CD4-positive, alpha-beta T cell treated with Interleukin-6 for 4 hours (primary cell): ENCODE measurements around the gene MBOAT2.
"Not testable (repeated sequence)": the region's sequence is repeated elsewhere in the genome, so short reads cannot be mapped to it uniquely, and the experiment has no call there.

Source experiments
- DNase-seq: peaks from one replicate; pipeline ENCODE4 v3.0.0-alpha.2; 2020; ENCODE audit warnings: mixed read lengths

MBOAT2 gene

GRCh38 chr2:8938384-8938783, 65.1 kb downstream of the MBOAT2 start:
- no peak for DNase-seq

GRCh38 chr2:8935982-8936381, 67.5 kb downstream of the MBOAT2 start:
- no peak for DNase-seq

- no peak for DNase-seq
Observed at GRCh38 chr2:8934338-8934737, 69.1 kb downstream of the MBOAT2 start.

- no peak for DNase-seq
Observed at GRCh38 chr2:8932702-8933101, 70.8 kb downstream of the MBOAT2 start.

GRCh38 chr2:8930185-8930584, 73.3 kb downstream of the MBOAT2 start:
- DNase-seq, result not testable (repeated sequence)

GRCh38 chr2:8929128-8929527, 74.4 kb downstream of the MBOAT2 start:
- DNase-seq, result no peak

- DNase-seq, result no peak
Observed at GRCh38 chr2:8927510-8928455, 75.7 kb downstream of the MBOAT2 start.

GRCh38 chr2:8926356-8926755, 77.1 kb downstream of the MBOAT2 start:
- DNase-seq, result no peak

- no peak for DNase-seq
Observed at GRCh38 chr2:8925411-8925810, 78.1 kb downstream of the MBOAT2 start.

GRCh38 chr2:8923183-8923582, 80.3 kb downstream of the MBOAT2 start:
- no peak for DNase-seq

GRCh38 chr2:8922431-8922830, 81.1 kb downstream of the MBOAT2 start:
- DNase-seq, result no peak

- no peak for DNase-seq
Observed at GRCh38 chr2:8918412-8918811, 85.1 kb downstream of the MBOAT2 start.

GRCh38 chr2:8915941-8916340, 87.5 kb downstream of the MBOAT2 start:
- DNase-seq, result no peak

- DNase-seq, result not testable (repeated sequence)
Observed at GRCh38 chr2:8913767-8914166, 89.7 kb downstream of the MBOAT2 start.

- no peak for DNase-seq
Observed at GRCh38 chr2:8907764-8908288, 95.7 kb downstream of the MBOAT2 start.

GRCh38 chr2:8903924-8904323, 99.6 kb downstream of the MBOAT2 start:
- not testable (repeated sequence) for DNase-seq

GRCh38 chr2:8902757-8903156, 100.7 kb downstream of the MBOAT2 start:
- DNase-seq, result not testable (repeated sequence)

- DNase-seq, result not testable (repeated sequence)
Observed at GRCh38 chr2:8897206-8897605, 106.3 kb downstream of the MBOAT2 start.

- DNase-seq, result not testable (repeated sequence)
Observed at GRCh38 chr2:8896671-8897070, 106.8 kb downstream of the MBOAT2 start.

GRCh38 chr2:8895087-8895912, 108.2 kb downstream of the MBOAT2 start:
- DNase-seq, result not testable (repeated sequence)

GRCh38 chr2:8893978-8894820, 109.3 kb downstream of the MBOAT2 start:
- no peak for DNase-seq

- no peak for DNase-seq
Observed at GRCh38 chr2:8893474-8893873, 110.0 kb downstream of the MBOAT2 start.
